HG03439 (cell line): ENCODE measurements around the gene PPEF1.
"Not testable (repeated sequence)": the region's sequence is repeated elsewhere in the genome, so short reads cannot be mapped to it uniquely, and the experiment has no call there.

Experiments used
- ATAC-seq: cut with Tn5 transposase; IDR thresholded peaks from one replicate; pipeline ENCODE4 v1.9.1; 2021; ENCODE audit warnings: mild to moderate bottlenecking, moderate library complexity; ENCODE audit not compliant: unreplicated experiment

Gene PPEF1

GRCh38 chrX:18792828-18793227 is 85.4 kb downstream of the PPEF1 start:
- no peak for ATAC-seq

- ATAC-seq = no peak
These were observed 86.2 kb downstream of the PPEF1 start for GRCh38 chrX:18793601-18794089.

- ATAC-seq = no peak
These were observed 89.7 kb downstream of the PPEF1 start for GRCh38 chrX:18797141-18797540.

- ATAC-seq = no peak
These were observed 92.5 kb downstream of the PPEF1 start for GRCh38 chrX:18799911-18800310.

- no peak for ATAC-seq
These were observed 102.2 kb downstream of the PPEF1 start for GRCh38 chrX:18809641-18810040.

GRCh38 chrX:18810416-18810815 is 103.0 kb downstream of the PPEF1 start:
- ATAC-seq = no peak

- no peak for ATAC-seq
These were observed 117.9 kb downstream of the PPEF1 start for GRCh38 chrX:18825375-18825774.

GRCh38 chrX:18828832-18829404 is 121.5 kb downstream of the PPEF1 start:
- ATAC-seq = no peak

- ATAC-seq = no peak
These were observed 125.8 kb downstream of the PPEF1 start for GRCh38 chrX:18833071-18833731.

GRCh38 chrX:18847901-18848300 is 140.5 kb downstream of the PPEF1 start:
- not testable (repeated sequence) for ATAC-seq

- peak; percentile 92 for ATAC-seq
These were observed 148.6 kb downstream of the PPEF1 start for GRCh38 chrX:18855919-18856644.

- no peak for ATAC-seq
These were observed 149.2 kb downstream of the PPEF1 start for GRCh38 chrX:18856645-18856997.

- ATAC-seq = no peak
These were observed 154.1 kb downstream of the PPEF1 start for GRCh38 chrX:18861511-18861910.

GRCh38 chrX:18864390-18864920 is 157.0 kb downstream of the PPEF1 start:
- ATAC-seq = no peak

GRCh38 chrX:18871161-18871890 is 163.9 kb downstream of the PPEF1 start:
- ATAC-seq = no peak

- no peak for ATAC-seq
These were observed 164.5 kb downstream of the PPEF1 start for GRCh38 chrX:18871970-18872369.

- no peak for ATAC-seq
These were observed 165.2 kb downstream of the PPEF1 start for GRCh38 chrX:18872621-18873020.

- ATAC-seq = no peak
These were observed 165.8 kb downstream of the PPEF1 start for GRCh38 chrX:18873189-18873791.

- ATAC-seq = no peak
These were observed 166.4 kb downstream of the PPEF1 start for GRCh38 chrX:18873836-18874235.

- ATAC-seq = no peak
These were observed 167.3 kb downstream of the PPEF1 start for GRCh38 chrX:18874560-18875255.
